ENCODE data around the gene EPHA3. TPM values are rescaled to one million over a fixed set of nuclear protein-coding genes. Genes with fewer than 3 reads are reported as not detected.

The EPHA3 gene
- total and polyA plus RNA-seq, 2 donors (not counting 3 experiments of a cell fraction or from before 2014, with no cell fraction given), result not detected

DNA sequence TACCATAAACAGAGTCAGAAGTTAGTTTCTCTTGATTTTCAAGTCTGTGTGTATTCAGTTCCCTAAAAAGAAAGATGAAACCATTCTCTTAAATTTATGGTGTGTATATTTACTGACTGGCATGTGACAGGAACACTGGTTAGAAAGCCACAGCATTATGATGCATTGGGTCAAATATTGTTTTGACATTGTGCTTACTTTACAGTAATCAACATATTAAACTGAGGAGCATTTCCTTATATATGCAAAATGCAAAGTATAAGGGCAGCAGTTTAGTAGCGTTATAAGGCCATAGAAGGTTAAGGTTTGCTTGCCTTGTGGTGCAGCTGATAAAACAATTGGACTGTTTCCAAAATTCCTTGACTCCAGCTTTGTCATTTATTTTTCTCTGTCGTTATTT is 72.9 kb downstream of the EPHA3 start:
- Histone ChIP-seq H3K9ac (replicated peaks; ENCODE audit: extremely low read depth, insufficient read depth, low read length) (no peak overlapping the region), H3K4me2 (ENCODE audit: insufficient read depth, low read length) (no peak overlapping the region), H2AFZ (ENCODE audit: low read depth, low read length) (no peak overlapping the region), H3K27ac (ENCODE audit: insufficient read depth, low read depth, low read length) (no peak overlapping the region), H3K4me3 (replicated peaks in 1 of 3; ENCODE audit: insufficient read depth in 1 of 3, low read depth in 1 of 3, low read length in 3 of 3) (no peak overlapping the region), H3K79me2 (ENCODE audit: control insufficient read depth, insufficient read depth, low read length) (no peaks in the 10 kb centered on the region), H3K36me3 (ENCODE audit: control insufficient read depth in 2 of 2, extremely low read depth in 1 of 2, insufficient read depth in 2 of 2, low read length in 2 of 2) (no peaks in the 10 kb centered on the region), H3K27me3 (ENCODE audit: control insufficient read depth in 2 of 2, insufficient read depth in 2 of 2, low read length in 2 of 2) (no peaks in the 10 kb centered on the region), H3K9me3 (replicated peaks; ENCODE audit: control insufficient read depth, insufficient read depth, low read length) (no peaks in the 10 kb centered on the region), H3K9me1 (replicated peaks; ENCODE audit: control insufficient read depth, extremely low read depth, insufficient read depth, low read length) (no peaks in the 10 kb centered on the region), H4K20me1 (replicated peaks; ENCODE audit: control insufficient read depth, extremely low read depth, insufficient read depth, low read length) (no peaks in the 10 kb centered on the region), H3K4me1 (ENCODE audit: control insufficient read depth, extremely low read depth, insufficient read depth, low read length) (no peaks in the 10 kb centered on the region)
- dilution Hi-C loops (cut with MboI; ENCODE audit: extremely low pct_ligation_motif_present, low sequenced_read_pairs), result no loop called here
- DNase-seq (ENCODE audit: low read depth, low spot score) (no peak), FAIRE-seq (no peak)
- TF ChIP-seq MYC (IDR thresholded peaks at IDR 0.05; ENCODE audit: low read depth, low read length), result no peak
- no peak for TF ChIP-seq GATA2 (IDR thresholded peaks at IDR 0.05; ENCODE audit: insufficient read depth, insufficient read length, low read depth, low read length)
- TF ChIP-seq POLR2AphosphoS5 (IDR thresholded peaks at IDR 0.05; ENCODE audit: insufficient read depth, low read depth, low read length), result no peak
- intact Hi-C loops (cut with micrococcal nuclease), result no loop called here
- POLR2A ChIA-PET, result no interaction called here
- CTCF ChIA-PET, result no interaction called here
- BruUV-seq (replicated peaks), result no TSS peak

DNA sequence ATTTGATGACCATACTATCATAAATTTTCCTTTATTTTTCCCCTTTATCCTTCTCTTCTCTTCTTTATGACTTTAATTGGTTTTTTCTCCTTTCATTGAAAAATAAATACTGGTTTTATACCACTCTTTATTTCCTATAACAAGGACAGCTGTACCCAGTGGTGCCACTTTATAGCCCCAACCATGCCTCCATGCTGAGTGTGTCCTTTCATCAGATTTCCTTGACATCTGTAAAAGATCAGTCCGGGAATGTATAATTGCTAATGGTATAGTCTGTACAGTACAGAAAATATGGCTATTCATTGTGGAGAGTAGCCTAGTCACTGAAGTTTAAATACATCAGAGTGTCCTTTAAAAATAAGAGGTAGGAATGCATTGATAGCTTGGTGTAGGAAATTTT is 74.6 kb downstream of the EPHA3 start:
- Histone ChIP-seq H3K9me1 (replicated peaks; ENCODE audit: control insufficient read depth, extremely low read depth, insufficient read depth, low read length) (no peaks in the 10 kb centered on the region), H3K27ac (ENCODE audit: insufficient read depth, low read depth, low read length) (no peak overlapping the region), H3K27me3 (ENCODE audit: control insufficient read depth in 2 of 2, insufficient read depth in 2 of 2, low read length in 2 of 2) (no peaks in the 10 kb centered on the region), H3K36me3 (ENCODE audit: control insufficient read depth in 2 of 2, extremely low read depth in 1 of 2, insufficient read depth in 2 of 2, low read length in 2 of 2) (no peaks in the 10 kb centered on the region), H3K79me2 (ENCODE audit: control insufficient read depth, insufficient read depth, low read length) (no peaks in the 10 kb centered on the region), H3K4me3 (replicated peaks in 1 of 3; ENCODE audit: insufficient read depth in 1 of 3, low read depth in 1 of 3, low read length in 3 of 3) (no peak overlapping the region), H2AFZ (ENCODE audit: low read depth, low read length) (no peak overlapping the region), H3K9ac (replicated peaks; ENCODE audit: extremely low read depth, insufficient read depth, low read length) (no peak overlapping the region), H3K4me1 (ENCODE audit: control insufficient read depth, extremely low read depth, insufficient read depth, low read length) (no peaks in the 10 kb centered on the region), H3K4me2 (ENCODE audit: insufficient read depth, low read length) (no peak overlapping the region), H4K20me1 (replicated peaks; ENCODE audit: control insufficient read depth, extremely low read depth, insufficient read depth, low read length) (no peaks in the 10 kb centered on the region), H3K9me3 (replicated peaks; ENCODE audit: control insufficient read depth, insufficient read depth, low read length) (no peaks in the 10 kb centered on the region)
- TF ChIP-seq, protein P1, sequence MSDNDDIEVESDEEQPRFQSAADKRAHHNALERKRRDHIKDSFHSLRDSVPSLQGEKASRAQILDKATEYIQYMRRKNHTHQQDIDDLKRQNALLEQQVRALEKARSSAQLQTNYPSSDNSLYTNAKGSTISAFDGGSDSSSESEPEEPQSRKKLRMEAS (IDR thresholded peaks at IDR 0.05; ENCODE audit: insufficient read depth, insufficient read length), result no peak
- TF ChIP-seq POLR2A (IDR thresholded peaks at IDR 0.05; ENCODE audit: low read depth, low read length) (no peak), POLR2AphosphoS5 (IDR thresholded peaks at IDR 0.05; ENCODE audit: insufficient read depth, low read depth, low read length) (no peak), GATA2 (IDR thresholded peaks at IDR 0.05; ENCODE audit: insufficient read depth, insufficient read length, low read depth, low read length) (no peak), FOS (IDR thresholded peaks at IDR 0.05; ENCODE audit: borderline replicate concordance, insufficient read depth, low read length) (no peak), EZH2 (IDR thresholded peaks at IDR 0.05; ENCODE audit: borderline replicate concordance, low read depth, low read length, severe bottlenecking) (no peak), JUN (IDR thresholded peaks at IDR 0.05; ENCODE audit: borderline replicate concordance, insufficient read depth, insufficient read length, low read depth) (no peak), MYC (IDR thresholded peaks at IDR 0.05; ENCODE audit: low read depth, low read length) (no peak)
- TF ChIP-seq, protein P2, sequence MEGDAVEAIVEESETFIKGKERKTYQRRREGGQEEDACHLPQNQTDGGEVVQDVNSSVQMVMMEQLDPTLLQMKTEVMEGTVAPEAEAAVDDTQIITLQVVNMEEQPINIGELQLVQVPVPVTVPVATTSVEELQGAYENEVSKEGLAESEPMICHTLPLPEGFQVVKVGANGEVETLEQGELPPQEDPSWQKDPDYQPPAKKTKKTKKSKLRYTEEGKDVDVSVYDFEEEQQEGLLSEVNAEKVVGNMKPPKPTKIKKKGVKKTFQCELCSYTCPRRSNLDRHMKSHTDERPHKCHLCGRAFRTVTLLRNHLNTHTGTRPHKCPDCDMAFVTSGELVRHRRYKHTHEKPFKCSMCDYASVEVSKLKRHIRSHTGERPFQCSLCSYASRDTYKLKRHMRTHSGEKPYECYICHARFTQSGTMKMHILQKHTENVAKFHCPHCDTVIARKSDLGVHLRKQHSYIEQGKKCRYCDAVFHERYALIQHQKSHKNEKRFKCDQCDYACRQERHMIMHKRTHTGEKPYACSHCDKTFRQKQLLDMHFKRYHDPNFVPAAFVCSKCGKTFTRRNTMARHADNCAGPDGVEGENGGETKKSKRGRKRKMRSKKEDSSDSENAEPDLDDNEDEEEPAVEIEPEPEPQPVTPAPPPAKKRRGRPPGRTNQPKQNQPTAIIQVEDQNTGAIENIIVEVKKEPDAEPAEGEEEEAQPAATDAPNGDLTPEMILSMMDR (IDR thresholded peaks at IDR 0.05; ENCODE audit: extremely low read depth in 1 of 2, insufficient read depth in 1 of 2, low read depth in 1 of 2, low read length in 2 of 2), result no peak
- ChIA-PET POLR2A (no interaction called here), CTCF (no interaction called here)
- dilution Hi-C loops (cut with MboI; ENCODE audit: extremely low pct_ligation_motif_present, low sequenced_read_pairs) (no loop called here), intact Hi-C loops (cut with micrococcal nuclease) (no loop called here)
- BruUV-seq (replicated peaks), result no TSS peak
- no peak for FAIRE-seq
- DNase-seq (ENCODE audit: low read depth, low spot score), result no peak
